ENCODE measurements around the gene LRP6.

DNA sequence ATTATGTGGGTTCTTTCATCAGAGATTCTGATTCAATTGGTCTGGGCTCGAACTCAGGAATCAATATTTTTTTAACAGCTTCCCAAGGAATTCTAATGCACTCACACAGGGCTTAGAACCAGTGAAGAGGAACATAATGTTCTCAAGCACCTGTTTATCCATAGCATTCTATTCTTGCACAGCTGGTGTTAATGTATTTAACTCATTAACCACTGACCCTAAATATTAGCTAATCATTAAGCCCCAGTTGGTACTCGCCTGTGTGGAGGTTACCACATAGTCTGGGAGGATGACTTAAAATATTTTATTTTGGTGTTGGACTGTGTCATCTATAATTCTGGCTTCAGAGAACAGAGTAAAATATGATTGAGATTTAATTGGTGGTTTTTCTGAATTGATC, 45.3 kb downstream of the LRP6 start:
- TF ChIP-seq, protein P1, sequence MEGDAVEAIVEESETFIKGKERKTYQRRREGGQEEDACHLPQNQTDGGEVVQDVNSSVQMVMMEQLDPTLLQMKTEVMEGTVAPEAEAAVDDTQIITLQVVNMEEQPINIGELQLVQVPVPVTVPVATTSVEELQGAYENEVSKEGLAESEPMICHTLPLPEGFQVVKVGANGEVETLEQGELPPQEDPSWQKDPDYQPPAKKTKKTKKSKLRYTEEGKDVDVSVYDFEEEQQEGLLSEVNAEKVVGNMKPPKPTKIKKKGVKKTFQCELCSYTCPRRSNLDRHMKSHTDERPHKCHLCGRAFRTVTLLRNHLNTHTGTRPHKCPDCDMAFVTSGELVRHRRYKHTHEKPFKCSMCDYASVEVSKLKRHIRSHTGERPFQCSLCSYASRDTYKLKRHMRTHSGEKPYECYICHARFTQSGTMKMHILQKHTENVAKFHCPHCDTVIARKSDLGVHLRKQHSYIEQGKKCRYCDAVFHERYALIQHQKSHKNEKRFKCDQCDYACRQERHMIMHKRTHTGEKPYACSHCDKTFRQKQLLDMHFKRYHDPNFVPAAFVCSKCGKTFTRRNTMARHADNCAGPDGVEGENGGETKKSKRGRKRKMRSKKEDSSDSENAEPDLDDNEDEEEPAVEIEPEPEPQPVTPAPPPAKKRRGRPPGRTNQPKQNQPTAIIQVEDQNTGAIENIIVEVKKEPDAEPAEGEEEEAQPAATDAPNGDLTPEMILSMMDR (optimal IDR thresholded peaks at IDR 0.05 in 1 of 3, IDR thresholded peaks at IDR 0.05 in 1 of 3, conservative IDR thresholded peaks at IDR 0.05 in 1 of 3; ENCODE audit: extremely low read depth in 1 of 3, insufficient read depth in 2 of 3, low read length in 3 of 3), result no peak
- TF ChIP-seq EZH2 (IDR thresholded peaks at IDR 0.05; ENCODE audit: low read length), result no peak
